Mesothelial cell of epicardium (in vitro differentiated cells): ENCODE results near the gene EYA3. TPM values are rescaled to one million over a fixed set of nuclear protein-coding genes. Genes with fewer than 3 reads are reported as not detected.
"Not testable (repeated sequence)": the region's sequence is repeated elsewhere in the genome, so short reads cannot be mapped to it uniquely, and the experiment has no call there.

Experiments
- DNase-seq, 2 experiments: peaks; one replicate each; pipeline ENCODE4 v3.0.0; 2021; ENCODE audit warnings: low spot score in 2 of 2; ENCODE audit not compliant: unreplicated experiment in 2 of 2
- H3K27ac Mint-ChIP-seq: 2 replicates; pipeline ENCODE4 v1.8.0; 2021; ENCODE audit warnings: mixed read lengths
- H3K27me3 Mint-ChIP-seq: 2 replicates; pipeline ENCODE4 v1.8.0; 2021; ENCODE audit warnings: low read depth, mixed read lengths
- H3K36me3 Mint-ChIP-seq: 2 replicates; pipeline ENCODE4 v1.8.0; 2021; ENCODE audit warnings: mixed read lengths
- H3K4me1 Mint-ChIP-seq: 2 replicates; pipeline ENCODE4 v1.8.0; 2021; ENCODE audit warnings: mixed read lengths
- H3K4me3 Mint-ChIP-seq: 2 replicates; pipeline ENCODE4 v1.8.0; 2021; ENCODE audit warnings: mild to moderate bottlenecking, moderate library complexity, mixed read lengths
- H3K9me3 Mint-ChIP-seq: 2 replicates; pipeline ENCODE4 v1.8.0; 2021; ENCODE audit warnings: mixed read lengths
- CTCF ChIP-seq: fragments of 200-600 bp; sonication (generic); IDR thresholded peaks from one replicate; pipeline ENCODE4 v1.5.0; 2021; ENCODE audit warnings: antibody characterized with exemption; ENCODE audit not compliant: unreplicated experiment
- total RNA-seq: library from RNA; stranded (reverse); gene quantifications from 3 replicates; pipeline ENCODE4 v1.2.1, GENCODE V29; 2021

EYA3 gene
- total RNA-seq, 1 donor from 2014 or later, result 29.3 TPM

- Mint-ChIP-seq H3K4me3 (no peak overlapping the region), H3K36me3 (peaks cover 12% of the 10 kb centered on the region), H3K27me3 (no peaks in the 10 kb centered on the region), H3K9me3 (no peaks in the 10 kb centered on the region), H3K4me1 (no peaks in the 10 kb centered on the region), H3K27ac (no peak overlapping the region)
- TF ChIP-seq CTCF, result no peak
- no peak for DNase-seq
Observed at GRCh38 chr1:28021064-28021463, 67.3 kb downstream of the EYA3 start.

GRCh38 chr1:28010969-28011368 lies 77.4 kb downstream of the EYA3 start:
- DNase-seq, result no peak
- Mint-ChIP-seq H3K36me3 (peaks cover 34% of the 10 kb centered on the region), H3K27ac (no peak overlapping the region), H3K9me3 (no peaks in the 10 kb centered on the region), H3K27me3 (no peaks in the 10 kb centered on the region), H3K4me1 (no peaks in the 10 kb centered on the region), H3K4me3 (no peak overlapping the region)
- TF ChIP-seq CTCF, result no peak

GRCh38 chr1:28003117-28003516 lies 85.3 kb downstream of the EYA3 start:
- not testable (repeated sequence) for H3K4me1 Mint-ChIP-seq, H3K4me3 Mint-ChIP-seq, DNase-seq, H3K27me3 Mint-ChIP-seq, H3K27ac Mint-ChIP-seq, H3K9me3 Mint-ChIP-seq
- peaks cover 25% of the 10 kb centered on the region for H3K36me3 Mint-ChIP-seq

- Mint-ChIP-seq H3K27me3 (no peaks in the 10 kb centered on the region), H3K4me1 (no peaks in the 10 kb centered on the region), H3K36me3 (peaks cover 24% of the 10 kb centered on the region), H3K27ac (no peak overlapping the region), H3K4me3 (no peak overlapping the region), H3K9me3 (no peaks in the 10 kb centered on the region)
- DNase-seq, result no peak
- TF ChIP-seq CTCF, result no peak
Observed at GRCh38 chr1:28002600-28002999, 85.8 kb downstream of the EYA3 start.

- H3K36me3 Mint-ChIP-seq, result peaks cover 28% of the 10 kb centered on the region
- no peaks in the 10 kb centered on the region for H3K27me3 Mint-ChIP-seq
- no peaks in the 10 kb centered on the region for H3K4me1 Mint-ChIP-seq
- no peak for DNase-seq
- no peak for TF ChIP-seq CTCF
- H3K4me3 Mint-ChIP-seq, result no peak overlapping the region
- no peak overlapping the region for H3K27ac Mint-ChIP-seq
- no peaks in the 10 kb centered on the region for H3K9me3 Mint-ChIP-seq
Observed at GRCh38 chr1:27999055-27999454, 89.4 kb downstream of the EYA3 start.

- DNase-seq, H3K9me3 Mint-ChIP-seq, H3K27me3 Mint-ChIP-seq, H3K27ac Mint-ChIP-seq, H3K4me1 Mint-ChIP-seq, H3K4me3 Mint-ChIP-seq: not testable (repeated sequence)
- peaks cover 29% of the 10 kb centered on the region for H3K36me3 Mint-ChIP-seq
Observed at GRCh38 chr1:27994526-27994925, 93.9 kb downstream of the EYA3 start.

GRCh38 chr1:27994060-27994459 lies 94.3 kb downstream of the EYA3 start:
- Mint-ChIP-seq H3K27ac (peak overlapping the region; percentile 32), H3K4me3 (no peak overlapping the region), H3K27me3 (no peaks in the 10 kb centered on the region), H3K36me3 (peaks cover 30% of the 10 kb centered on the region), H3K9me3 (no peaks in the 10 kb centered on the region), H3K4me1 (no peaks in the 10 kb centered on the region)
- no peak for DNase-seq
- no peak for TF ChIP-seq CTCF
